NCI-H226 (cell line): ENCODE measurements around the gene SLF2.

Experiments
- DNase-seq: peaks from one replicate; pipeline ENCODE4 v3.0.0-alpha.2; 2015

Gene SLF2

DNA sequence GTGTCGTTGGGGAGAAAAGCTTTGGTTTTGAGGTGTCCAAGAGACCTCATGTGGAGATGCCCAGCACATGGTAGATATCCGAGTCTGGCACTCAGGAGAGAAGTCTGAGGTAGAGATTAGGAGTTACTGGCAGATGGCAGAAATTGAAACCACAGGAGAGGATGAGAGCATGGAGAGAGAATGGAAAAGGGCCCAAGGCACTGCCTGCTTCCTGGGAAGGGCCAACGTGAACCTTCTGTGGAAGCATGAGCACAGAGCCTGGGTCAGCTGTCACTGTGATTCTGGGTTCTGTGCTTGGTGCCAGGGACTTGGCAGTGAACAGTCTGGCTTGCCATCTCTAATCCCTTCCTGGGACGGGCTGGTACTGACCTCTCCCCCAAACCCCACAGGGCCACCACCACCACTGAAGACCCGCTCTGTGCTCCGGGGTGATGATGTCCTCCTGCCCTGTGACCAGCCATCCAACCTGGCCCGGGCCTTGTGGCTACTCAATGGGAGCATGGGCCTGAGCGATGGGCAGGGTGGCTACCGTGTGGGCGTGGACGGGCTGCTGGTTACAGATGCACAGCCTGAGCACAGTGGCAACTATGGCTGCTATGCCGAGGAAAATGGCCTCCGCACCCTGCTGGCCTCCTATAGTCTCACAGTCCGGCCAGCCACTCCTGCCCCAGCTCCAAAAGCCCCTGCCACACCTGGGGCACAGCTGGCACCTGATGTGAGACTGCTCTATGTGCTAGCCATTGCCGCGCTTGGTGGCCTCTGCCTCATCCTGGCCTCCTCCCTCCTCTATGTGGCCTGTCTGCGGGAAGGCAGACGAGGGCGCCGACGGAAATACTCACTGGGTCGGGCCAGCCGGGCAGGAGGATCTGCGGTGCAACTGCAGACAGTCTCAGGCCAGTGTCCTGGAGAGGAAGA is 70.4 kb downstream of the SLF2 start:
- DNase-seq = no peak

DNA sequence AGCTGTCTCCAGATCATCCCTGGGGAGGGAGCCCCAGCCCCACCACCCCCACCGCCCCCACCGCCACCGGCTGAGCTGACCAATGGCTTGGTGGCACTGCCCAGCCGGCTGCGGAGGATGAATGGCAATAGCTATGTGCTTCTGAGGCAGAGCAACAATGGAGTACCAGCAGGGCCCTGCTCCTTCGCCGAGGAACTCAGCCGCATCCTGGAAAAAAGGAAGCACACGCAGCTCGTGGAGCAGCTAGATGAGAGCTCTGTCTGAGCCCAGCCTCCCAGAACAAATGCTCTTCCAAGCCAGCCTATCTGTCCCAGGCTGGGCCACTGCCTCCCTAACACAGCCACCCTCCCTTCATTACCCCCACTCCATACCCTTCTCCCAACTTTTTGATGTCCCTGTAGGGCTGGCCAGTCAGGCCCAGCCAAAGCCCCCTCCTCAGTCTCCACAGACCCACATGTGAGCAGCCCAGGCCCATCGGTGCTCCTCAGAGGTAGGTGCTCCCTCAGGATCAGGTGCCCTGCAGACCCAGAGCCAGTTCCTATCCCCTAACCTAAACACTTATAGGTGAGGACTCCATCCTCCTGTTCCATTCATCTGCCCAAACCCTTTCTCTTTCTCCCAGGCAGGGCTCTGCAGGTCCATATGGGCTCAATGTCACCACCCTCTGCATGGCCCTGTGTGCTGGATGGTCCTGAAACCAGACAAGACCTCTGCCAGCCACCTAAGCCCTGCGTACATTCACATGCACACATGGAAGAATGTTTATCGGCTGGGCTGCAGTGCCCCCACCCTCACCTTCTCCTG is 71.3 kb downstream of the SLF2 start:
- DNase-seq = no peak

DNA sequence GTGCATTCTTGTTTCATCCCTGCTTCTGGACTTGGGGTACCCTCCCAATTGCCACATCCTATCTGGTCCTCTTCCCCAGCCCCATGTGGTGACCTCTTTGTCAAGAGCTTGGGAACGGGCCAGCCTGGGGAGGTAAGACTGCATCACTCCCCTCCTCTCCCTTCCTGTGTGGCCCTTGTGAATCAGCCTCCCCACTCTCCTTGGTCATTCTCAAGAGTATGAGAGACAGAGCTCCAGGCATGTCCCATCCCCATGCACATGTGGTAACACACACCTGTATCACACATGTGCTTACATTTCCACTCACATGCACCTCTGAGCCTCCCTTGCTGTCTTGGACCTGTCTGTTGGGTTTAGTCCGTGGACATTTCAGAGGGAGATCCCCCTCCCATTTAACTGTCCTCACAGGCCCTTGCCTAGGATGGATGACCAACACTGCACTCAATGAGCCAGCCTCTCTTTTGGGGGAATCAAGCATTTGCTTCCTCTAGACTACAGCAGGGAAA is 72.0 kb downstream of the SLF2 start:
- DNase-seq = no peak

DNA sequence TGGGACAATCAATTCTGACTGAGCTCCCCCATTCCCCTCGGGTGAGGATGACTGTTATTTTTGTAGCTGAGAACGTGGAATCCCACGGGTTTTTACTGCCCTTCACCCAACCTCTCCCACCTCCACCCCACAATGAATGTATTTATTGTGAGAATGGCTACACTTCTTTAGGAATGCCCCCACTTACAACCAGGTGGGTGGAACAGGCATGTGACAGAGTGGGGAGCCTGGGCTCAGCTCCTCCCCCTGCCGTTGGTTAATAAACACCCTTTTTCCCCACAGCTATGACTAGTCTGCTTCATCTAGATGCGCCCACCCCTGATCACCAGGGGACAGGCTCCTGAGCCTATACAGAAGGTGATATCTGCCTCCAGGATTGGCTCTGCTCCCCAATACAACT is 72.6 kb downstream of the SLF2 start:
- no peak for DNase-seq

DNA sequence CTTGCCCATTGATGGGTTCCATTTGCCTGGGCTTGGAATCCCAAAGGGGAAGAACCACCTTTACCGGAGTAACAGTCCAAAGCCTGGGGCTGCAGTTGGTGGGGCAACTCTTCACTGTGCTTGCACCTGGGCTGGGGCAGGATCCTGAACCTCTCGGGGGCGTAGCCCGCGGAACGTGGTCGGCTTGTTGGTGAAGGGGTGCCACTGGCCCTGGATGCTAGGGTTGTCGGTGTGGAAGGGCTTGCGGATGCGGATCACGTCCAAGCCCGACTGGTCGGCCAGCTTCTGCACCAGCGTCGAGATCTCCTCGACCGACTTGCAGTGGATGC is 73.8 kb downstream of the SLF2 start:
- DNase-seq = no peak

DNA sequence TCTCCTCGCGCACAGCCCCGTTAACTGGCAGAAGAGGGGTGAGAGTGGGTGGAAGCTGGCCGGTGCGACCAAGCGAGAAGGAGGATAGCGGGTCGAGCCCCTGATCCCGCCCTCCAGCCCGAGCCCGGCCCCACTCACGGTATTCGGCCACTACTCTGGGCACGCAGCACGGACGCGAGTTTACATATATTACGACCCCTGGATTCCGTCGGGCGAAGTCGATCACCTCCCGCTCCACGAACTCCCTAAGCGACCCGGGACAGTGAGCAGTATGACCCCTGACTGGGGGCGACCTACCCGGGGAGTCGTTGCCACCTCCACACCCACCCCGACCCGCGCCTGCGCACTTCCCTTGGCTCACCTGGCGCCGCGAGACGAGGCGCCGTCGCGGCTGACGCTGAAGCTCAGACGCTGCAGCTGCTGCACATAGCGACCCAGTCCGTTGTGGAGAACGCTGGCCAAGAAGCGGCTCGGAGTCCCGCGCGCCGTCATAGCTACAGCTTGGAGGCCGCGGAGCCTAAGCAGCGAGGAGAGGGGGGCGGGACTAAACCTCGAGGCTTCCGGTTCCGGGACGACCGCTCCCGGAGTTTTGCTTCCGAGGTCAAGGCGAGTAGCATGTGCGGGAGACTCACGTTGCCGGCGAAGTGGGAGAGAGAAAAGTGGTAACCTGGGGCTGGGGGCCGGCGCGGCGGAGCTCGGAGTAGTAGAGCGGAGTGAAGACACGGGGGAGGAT is 74.4 kb downstream of the SLF2 start, which contains the start of the genes MRPL43 and TWNK:
MRPL43 (minus strand) TSS at position 546 of the 733 bp plus-strand sequence; CDS start at position 492, 54 bp downstream.
TWNK (plus strand) TSS at position 592 of the 733 bp plus-strand sequence. CDS start 668 bp downstream, outside the sequence.
- peak; percentile 76 for DNase-seq

DNA sequence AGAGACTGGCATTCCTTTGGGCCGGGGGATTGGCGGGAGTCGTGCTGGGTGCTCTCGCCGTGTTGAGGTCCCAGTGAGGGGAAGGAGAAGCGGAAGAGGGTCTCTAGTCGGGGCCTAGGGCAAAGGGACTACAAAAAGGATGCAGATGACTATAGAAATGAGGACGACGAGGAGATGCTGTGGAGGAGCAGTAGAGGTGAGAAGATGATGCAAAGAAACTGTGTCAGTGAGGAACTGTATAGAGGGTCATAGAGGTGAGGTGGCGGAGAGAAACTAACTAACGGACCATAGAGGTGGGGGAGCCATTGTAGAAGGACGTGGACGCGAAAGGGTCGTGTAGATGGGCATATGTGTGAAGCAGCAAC is 74.9 kb downstream of the SLF2 start:
- no peak for DNase-seq

DNA sequence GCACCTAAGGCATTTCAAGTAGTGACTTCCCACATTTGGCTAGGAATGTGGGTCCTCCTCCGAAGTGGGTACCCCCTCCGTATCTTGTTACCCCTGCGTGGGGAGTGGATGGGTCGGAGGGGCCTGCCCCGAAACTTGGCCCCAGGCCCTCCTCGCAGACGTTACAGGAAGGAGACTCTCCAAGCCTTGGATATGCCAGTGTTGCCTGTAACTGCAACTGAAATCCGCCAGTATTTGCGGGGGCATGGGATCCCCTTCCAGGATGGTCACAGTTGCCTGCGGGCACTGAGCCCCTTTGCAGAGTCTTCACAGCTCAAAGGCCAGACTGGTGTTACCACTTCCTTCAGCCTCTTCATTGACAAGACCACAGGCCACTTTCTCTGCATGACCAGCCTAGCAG is 75.4 kb downstream of the SLF2 start:
- no peak for DNase-seq

DNA sequence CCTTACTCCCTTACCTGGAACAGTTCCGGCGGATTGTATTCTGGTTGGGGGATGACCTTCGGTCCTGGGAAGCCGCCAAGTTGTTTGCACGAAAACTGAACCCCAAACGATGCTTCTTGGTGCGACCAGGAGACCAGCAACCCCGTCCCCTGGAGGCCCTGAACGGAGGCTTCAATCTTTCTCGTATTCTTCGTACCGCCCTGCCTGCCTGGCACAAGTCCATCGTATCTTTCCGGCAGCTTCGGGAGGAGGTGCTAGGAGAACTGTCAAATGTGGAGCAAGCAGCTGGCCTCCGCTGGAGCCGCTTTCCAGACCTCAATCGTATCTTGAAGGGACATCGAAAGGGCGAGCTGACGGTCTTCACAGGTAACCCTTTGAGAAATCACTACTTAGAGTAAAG is 76.3 kb downstream of the SLF2 start:
- no peak for DNase-seq

DNA sequence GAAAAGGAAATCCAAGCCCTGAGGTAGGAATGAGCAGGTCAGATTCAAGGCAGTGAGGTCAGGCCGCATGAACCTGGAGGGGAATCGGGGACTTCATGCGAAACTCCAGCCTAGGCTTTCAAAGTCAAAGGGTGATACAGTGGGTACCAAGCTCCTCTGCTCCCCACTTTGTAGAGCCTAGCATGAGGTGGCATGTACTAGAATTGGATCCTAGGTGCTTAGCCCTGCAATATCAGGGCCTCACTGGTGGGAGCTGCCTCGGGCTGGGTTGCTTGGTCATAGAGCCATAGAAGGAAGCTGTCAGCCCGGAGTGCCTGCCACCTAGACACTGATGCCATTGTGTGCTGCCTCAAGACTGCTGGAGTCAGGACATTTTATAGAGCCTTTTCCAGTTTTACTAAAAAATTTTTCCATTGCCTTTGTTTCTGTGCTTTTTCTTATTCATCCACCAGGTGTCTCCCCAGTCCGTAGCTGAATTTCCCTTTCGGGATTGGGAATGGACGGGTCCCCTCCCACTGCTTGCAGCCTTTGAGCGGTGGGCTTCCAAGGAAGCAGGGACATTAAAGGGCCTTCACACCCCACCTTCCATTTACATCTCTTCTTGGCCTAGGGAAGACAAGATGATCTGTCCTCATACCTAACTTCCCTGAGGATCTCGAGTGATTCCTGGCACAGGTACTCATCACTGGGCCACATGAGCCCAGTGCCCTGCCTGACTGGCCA is 81.4 kb downstream of the SLF2 start:
- DNase-seq = no peak

DNA sequence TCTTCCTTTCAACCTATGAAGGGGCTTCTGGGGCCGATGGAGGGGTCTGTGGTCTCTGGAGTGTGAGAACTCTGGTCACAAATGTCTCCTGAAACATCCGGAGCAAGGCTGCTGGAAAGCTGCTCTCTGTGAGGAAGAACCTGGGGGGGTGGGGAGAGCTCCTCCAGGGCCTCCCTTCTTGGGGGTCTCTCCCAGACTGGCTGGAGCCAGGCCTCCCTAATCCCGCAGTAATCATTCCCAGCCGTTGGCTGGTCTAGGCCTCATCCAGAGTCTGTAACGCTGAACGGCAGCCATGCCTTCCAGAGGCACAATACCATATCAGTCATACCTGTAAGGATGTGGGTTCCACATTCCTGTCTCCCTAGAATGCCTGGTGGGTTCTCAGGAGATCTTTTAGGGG is 82.4 kb downstream of the SLF2 start:
- DNase-seq = no peak

DNA sequence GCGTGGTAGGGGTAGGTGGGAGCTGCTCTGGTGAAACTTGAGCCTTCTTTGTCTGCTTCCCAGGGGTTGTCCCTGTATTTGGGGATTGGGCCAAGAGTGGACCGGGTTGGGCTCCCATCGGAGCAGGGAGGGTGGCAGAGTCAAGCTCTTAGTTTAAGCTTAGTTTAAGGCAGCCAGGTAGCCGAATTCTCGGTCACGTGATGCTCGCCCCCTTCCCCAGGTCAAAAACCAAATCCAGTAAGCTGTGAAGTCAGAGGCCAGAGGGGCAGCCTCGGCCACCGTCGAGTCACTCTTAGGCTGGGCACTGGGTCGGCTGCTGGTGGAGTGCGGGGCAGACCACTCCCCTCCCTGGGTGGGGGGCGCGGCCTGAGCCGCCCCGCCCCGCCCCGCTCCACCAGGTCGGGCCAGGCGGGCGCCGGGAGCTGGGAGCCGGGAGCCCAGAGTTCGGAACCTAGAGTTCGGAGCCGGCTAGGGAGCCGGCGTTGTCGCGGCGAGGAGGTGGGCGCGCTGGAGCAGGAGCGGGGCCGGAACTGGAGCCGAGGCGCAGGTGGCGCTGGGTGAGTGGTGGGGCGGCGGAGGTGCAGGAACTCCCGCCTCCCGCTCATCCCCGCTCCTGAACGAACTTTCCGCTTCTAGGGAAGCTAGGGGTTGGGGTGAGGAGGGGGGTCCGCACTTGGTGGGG is 84.1 kb downstream of the SLF2 start:
- DNase-seq = peak; percentile 29

DNA sequence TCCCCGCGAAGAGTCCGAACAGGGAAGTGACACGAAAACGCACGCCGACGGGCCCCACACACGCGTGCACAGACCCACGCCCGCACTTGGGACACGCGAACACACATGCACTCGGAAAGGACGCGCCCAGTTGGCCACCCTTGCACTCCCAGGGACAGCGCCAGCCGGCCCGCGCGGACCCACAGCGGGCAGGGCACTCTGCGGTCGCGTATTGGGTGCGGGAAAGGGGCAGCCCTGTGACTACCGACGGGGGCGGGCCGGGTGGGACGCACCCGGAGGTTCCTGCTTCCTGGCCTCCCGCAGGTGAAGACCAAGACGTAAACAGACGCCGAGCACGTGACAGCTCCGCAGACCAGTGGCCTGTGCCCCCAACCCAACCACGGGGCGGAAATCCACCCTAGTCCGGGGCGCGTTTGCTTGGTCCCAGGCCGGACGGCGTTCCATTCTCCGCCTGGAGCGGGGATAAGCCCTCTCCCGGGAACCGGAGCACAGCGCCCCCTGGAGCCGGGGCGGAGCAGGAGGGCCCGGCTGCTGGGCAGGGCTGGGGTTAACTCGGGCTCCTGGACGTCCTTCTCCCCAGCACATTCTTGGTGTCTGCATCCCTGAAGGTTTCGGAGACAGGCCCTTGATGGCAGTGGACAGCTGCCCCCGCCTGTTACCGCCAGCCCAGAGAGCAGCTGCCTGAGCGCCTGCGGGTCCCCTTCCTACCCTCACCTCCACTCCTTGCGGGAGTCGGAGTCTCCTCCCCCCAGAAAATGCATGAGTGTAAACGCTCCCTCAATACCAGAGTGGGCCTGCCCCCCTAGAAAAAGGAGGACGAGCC is 84.8 kb downstream of the SLF2 start:
- peak; percentile 80 for DNase-seq

DNA sequence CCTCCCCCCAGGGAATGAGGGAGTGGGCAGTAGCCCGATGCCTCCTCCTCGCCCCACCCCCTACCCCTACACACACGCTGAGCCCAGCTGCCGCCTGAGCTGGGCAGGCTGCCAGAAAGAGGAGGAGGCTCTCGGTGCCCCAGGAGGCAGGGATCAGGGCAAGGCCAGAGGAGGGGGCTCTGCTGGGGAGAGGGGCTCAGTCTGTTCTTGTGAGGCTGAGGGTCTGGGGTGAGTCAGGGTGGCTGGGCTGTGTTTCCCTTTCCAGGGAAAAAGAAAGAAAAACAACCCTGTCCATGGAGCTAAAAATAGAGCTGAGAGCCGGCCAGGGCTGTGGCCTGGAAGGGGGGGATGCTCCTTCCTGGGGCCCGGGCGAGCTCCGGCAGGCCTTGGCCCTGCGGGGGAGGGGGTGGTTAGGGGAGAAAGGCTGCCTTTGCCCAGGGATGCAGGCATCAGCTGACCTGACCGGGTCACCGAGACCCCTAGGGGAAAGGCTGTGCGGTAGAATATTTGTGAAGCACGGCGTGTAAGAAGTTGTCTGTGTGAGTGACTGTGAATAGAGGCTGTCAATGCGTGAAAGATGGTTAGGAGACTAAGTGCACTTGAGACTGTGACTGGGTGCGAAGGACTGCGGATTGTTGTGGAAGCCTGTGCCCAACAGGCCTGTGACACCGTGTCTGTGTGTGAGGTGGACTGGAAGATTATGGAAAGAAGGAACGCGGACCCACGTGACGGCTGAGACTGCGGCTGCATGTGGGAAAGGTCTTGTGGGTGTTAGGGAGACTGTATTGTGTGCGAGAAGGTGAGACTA is 85.6 kb downstream of the SLF2 start:
- DNase-seq = peak; percentile 81

DNA sequence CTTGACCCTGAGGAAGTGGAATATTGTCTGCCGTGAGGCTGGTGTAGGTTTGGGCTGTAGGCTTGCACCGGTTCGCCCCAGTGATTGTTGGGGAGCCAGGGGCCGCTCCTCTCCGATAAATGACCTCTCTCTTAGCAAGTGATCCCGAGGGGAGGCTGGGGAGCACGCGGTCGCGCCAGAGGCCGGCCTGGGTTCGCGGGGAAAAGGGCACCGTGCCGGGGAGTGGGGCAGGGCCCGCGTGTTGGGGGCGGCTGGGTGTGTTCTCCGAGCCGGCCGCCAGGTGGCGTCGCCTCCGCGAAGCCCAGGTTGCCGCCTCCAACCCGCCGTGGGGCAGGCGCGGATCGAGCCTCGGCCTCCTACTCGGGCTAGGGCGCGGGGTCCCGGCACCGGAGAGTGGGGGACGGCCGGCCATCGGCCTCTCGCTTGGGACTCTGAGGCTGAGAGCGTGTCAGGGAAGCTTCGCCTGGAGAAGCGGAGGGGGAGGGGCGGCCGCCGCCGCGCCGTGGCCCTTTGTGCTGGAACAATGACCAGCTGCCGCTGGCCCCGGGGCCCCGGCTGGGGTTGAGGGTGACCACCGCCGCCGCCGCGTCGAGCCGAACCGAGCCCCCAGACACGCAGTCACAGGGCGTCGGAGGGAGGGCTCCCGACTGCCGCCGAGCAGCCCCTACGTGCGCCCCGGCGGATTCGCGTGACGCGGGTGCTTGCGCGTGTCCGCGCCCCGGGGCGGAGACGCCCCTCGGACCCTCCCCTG is 86.4 kb downstream of the SLF2 start:
- DNase-seq = peak; percentile 65

DNA sequence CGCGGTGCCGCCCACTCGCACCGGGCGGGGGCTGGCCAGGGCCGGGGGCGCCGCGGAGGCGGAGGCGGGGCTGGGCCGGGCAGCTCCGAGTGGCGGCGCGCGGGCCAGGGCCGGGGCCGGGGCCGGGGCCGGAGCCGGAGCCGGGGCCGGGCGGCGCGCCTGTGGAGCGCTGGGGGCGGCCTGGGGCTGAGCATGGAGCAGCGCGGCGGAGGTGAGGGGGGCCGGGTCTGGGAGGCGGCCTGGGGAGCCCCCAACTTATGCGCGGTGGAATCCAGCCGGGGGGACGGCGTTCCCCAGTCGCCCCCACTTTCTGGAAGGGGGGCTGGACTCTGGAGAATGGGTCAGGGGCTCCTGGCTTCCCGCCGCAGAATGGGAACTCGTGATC is 87.0 kb downstream of the SLF2 start, which contains the start of gene LZTS2:
LZTS2 (plus strand) TSS at position 67 of the 385 bp plus-strand sequence. CDS start 2,731 bp downstream, outside the sequence.
- no peak for DNase-seq

DNA sequence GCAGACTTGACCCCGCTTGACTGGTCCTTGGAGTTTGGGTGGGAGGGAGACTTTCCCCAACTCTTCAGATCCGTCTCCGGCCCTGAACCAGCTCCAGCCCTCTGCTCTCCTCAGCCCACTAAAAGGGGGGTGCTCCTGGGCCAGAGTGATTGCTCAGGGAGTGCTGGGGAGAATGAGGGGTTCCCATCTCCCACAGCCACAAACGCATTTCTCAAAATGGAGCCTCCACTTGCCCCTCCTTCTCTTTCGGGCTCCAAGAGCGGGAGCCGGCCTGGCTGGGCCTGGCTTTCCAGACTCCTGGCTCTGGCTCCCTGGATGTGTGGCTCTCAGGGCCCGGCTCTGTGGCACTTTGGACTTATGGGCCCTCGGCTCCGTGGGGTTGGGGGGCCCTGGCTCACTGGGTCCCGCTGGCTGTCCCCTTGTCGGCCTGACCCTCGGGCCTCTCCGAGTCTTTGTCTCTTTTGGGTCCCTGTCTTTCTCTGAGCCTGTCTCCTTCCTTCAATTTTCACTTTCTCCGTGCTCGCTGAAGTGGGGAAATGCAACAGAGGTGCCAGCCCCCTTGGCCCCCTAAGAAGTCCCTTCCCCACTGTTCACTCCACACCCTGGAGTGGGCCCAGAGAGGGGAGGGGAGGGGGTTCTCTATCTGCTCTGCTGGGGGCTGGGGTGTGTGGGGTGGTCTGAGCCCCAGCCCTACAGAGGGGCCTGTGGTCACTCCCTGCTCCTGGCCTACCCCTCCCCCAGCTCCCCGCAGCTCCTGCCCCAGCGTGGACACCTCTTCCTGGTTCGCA is 87.6 kb downstream of the SLF2 start:
- DNase-seq = no peak
